ACHN (cell line): ENCODE results near the gene SATB2.

Experiments
- DNase-seq: peaks from one replicate; pipeline ENCODE4 v3.0.0-alpha.2; 2015
- in situ Hi-C: cut with HindIII; loops from 2 replicates; pipeline ENCODE4 v1.10.0; 2017; ENCODE audit warnings: low sequenced_read_pairs, low pct_ligation_motif_present, low pct_unique_long_range_greater_than_20kb

SATB2 gene

DNA sequence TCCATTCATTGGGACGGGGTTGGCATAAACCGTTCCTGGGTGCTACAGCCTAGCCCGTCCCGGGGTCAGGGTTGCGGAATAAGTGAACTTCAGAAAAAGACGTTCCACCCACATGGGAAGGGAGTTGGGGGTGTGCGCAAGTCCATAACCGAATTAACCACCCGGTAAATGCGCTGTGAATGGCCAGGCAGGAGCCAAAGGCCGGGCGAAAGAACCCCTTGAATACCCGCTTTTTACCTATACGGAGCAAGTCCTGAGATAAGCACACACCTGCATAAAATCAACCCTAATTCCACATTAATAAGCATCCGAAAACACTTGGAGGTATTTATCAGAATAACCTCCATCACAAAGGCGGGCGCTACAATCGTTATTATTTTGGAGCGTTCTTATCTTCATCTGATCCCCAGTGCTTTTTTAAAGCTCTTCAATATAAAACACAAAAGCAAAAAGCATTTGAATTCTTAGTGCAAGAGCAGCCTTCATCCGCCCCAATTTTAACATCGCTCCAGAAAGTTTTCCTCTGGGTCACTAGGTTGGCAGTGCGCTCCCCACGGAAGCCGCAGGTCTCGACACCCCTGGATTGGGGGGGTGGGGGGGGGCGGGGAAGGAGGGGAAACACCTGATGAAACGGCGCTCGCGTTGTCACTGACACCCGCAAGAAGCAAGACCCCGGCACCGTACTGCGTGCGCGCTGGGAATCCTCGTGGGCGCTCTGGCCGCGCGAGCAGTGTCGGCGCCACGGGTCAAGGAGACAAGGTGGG, 1.2 kb downstream of the SATB2 start:
- in situ Hi-C loops, result no loop called here
- DNase-seq, result peak; percentile 57

DNA sequence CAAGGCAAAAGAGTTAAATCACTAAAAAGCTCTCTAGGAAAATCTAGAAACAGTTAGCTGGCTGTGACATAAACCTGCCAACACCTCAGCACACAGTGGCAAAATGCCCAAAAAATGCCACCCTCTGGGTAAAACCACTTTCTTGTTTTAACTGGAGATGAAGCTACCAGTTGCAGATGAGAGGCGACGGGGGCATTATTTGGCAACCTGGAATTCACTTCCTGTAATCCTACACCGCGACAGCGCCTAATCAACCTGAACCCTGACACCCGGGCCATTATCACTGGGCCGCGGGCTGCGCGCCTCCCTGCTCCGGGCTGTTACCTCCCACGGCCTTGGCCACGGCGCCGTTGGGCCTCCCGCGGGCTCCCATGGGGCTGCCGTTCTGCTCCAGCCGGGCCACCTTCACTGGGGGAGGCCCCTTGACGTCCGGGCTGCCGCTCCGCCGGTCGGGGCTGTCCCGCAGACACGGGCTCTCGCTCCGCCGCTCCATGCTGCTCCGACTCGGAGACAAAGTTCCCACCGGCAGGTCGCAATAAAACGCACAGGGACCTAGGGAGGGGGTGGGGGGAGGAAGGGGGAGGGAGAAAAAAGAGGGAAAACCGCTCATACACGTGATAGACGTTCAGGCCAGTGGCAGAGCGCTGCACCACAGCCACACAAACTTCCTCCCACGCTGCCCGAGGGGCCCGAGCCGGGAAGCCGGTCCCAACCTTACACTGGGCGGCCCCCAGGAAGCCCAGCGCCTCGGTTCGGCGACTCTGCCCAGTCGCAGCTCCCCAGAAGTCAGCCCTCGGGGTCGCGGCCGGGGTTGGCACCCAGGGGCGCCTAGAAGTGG, 2.0 kb downstream of the SATB2 start:
- DNase-seq, result peak; percentile 78
- in situ Hi-C loops, result no loop called here

DNA sequence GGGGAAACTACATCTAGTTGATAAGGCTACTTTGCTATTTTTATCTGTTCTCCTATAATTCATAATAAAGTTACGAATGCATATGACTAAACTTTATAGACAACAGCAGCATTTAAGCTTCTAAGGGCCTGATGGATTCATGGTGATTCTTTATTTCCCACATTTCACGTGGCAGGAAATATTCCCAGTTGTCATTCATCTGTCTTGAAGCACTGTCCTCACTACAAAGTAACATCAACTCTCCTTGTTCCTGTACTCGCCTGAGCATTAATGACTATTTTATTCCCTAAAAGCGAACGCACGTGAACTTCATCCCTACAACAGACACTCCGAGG, 2.6 kb downstream of the SATB2 start:
- in situ Hi-C loops, result no loop called here
- DNase-seq, result no peak

DNA sequence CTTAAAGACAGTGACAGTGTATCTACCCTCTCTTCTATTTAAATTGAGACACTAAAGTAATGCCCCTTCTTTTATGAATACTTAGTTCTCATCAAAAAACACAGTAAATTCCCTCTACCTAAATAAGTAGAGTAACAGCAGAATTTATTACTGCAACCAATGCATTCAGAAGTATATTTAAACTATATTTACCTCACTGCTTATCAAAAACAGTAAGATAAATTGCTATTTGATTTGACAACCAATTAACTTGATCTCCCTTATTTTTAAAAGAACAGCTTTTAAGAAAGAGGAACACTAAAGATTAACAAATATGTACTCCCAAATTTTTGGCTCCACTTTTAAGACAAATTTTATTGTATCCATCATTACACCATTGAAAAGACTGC, 4.8 kb downstream of the SATB2 start:
- DNase-seq, result no peak
- in situ Hi-C loops, result no loop called here

DNA sequence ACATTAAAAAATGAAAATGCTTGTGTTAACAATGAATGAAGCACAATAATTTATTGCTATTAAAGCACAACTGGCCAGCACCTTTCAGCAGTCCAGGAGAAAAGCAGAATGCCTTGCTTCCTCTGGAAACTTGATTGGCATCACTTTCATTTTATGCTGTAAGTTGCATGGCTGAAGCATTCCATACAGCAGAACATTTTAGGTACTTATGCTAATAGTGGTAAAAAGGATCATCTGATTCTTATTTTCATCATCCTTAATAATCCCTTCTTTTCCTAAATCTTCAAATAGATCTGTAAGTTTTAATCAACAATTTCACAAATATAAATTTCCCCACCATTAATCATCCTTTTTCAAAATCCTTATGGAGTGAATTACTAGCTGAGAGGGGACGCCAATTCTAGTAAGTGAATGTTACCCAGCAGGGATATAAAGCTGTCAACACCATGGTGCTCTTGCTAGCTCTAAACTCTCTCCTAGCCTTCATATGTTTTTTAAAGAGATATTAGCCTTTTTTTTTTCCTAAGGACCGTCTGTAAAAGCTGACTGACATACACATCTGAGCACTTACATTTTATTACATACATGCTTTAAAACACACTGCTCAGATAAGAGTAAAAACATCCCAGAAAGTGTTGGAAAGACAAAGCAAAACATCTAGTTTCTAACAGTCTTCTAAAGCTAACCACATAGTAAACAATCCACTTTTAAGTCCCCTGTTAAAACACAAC, 5.3 kb downstream of the SATB2 start:
- DNase-seq, result peak; percentile 31
- in situ Hi-C loops, result no loop called here

DNA sequence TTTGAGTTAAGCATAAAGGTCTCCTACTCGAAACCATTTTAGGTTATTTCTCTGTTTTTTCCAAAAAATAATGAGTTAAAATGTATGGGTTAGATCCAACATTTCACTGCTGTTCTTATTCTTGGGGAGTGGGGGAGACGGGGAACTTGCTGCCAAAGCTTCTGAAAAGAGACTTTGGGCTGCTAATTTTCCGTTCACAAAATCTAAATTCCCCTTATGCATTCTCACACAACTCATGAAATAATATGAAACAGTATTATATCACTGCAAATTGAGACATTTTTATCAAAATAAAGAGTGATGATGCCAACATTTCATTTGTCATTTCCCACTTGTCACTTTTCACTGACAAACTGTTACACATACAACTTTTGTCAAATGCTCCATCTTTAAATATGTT, 7.8 kb downstream of the SATB2 start:
- in situ Hi-C loops, result no loop called here
- DNase-seq, result no peak

DNA sequence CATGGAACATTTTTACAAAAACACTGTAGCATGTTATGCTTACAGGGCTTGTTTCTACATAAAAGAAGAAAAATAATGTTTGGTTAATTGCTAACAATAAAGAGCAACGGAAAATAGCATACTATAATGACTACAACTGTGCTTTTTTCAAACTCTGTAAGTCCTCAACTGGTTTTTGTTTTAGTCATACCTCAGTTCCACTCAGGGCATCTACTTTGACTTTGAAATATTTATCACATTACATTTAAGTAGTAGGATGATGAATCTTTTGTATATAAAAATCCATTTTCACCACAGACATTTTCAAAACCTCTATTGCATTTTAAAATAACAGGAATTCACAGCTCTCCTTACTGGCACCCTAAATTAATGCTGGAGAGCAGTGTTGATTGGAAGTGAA, 8.3 kb downstream of the SATB2 start:
- in situ Hi-C loops, result no loop called here
- DNase-seq, result no peak

DNA sequence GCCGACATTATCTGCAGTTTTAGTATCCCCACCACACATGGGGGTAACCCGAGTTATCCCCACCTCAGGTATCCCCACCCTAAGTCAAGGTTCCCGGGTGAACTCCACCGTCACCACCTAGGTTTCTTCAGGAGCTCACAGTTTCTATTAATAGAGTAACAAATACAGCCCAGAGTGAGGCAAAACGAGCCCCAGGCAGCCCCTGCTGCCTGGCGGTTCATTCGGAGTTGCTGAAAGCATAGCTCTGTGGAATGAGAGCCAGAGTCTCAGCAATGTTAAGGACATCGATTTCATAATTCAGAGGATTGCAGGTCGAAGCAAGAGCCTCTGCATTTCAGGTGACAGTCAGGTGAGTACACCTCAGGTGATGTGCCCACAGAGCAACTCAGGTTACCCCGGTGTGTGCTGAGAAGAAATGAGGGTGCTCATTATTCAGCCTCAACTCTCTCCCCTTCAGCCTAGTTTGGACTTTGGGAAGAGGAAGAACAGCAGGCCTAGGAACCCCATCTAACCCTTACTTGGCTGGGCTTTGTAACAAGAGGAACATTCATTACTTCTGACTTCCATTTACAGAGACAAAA, 10.7 kb downstream of the SATB2 start:
- in situ Hi-C loops, result no loop called here
- no peak for DNase-seq

DNA sequence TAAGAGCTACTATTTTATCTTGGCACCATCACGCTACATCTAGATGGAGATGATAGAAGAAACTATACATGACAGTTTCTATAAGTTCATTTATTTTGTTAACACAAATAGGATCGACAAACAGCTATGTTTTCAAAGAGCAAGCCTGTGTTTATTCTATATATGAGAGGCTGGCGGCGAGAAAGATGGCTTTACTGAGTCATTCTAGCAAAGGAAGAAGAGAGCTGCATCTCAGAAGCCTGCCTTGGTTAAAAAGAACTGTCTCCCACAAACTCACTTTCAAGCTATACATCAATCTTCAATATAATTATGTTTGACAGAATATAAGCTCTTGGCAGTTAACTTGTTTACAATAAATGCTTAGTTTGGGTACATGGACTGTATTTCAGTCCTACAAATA, 13.0 kb downstream of the SATB2 start:
- in situ Hi-C loops, result no loop called here
- no peak for DNase-seq

DNA sequence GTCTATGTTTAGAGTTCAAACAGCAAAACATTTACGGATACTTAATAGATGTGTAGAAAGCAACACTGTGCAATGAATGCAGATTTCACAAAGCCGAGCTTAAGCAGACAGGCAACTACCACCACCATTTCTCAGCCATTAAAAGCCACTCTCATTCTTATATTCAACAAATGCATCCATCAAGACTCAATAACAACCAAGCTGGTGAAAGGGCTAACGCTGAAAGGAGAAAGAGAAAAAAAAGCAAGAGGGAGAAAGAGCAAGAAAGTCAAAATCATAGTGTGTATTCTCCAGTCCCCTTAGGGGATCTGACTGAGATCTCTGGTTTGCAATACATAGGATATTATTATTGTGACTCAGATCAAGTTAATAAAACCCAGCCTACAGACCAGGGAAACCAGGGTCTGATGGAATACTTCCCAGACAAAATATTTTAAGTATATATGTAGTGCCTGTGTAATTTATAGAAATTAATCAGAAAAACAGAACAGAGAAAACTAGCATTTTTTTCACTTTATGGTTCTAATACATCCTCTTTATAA, 14.1 kb downstream of the SATB2 start:
- DNase-seq, result no peak
- in situ Hi-C loops, result no loop called here

DNA sequence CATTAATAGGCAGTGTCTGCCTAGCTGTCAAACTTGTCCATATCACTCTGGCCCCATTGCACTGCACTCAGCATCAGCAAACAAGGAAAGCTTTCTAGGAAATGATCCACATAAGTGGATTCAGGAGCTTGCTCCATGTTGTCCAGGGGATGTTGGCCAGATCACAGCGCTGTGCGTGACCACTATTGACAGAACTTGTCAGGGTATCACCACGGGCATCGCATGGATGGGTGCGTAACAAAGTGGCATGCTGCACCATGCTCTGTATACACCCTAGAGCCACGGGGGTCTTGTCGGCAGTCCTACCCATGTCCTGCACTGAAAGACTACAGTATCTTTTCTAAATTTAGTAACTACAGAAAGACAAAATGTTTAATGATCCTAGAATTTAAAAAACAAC, 15.6 kb downstream of the SATB2 start:
- DNase-seq, result no peak
- in situ Hi-C loops, result no loop called here

DNA sequence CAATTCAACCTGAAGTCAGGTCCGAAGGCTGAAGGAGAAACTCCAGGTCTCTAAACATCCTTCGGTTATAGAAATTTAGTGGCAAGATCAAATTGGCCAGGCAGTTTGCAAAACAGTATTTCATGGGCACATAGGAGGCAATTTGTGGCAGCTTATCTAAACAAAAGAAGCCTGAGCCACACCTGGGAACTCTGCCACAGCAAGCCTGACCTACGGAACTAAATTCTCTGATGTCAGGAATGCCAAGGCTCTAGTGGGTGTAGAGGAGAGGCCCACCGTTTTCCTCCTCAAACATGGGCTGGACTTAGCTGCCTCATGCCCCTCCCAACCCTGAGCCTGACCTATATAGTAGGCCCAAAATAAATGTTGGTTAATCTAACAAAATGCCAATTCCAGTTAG, 16.0 kb downstream of the SATB2 start:
- DNase-seq, result no peak
- in situ Hi-C loops, result no loop called here

DNA sequence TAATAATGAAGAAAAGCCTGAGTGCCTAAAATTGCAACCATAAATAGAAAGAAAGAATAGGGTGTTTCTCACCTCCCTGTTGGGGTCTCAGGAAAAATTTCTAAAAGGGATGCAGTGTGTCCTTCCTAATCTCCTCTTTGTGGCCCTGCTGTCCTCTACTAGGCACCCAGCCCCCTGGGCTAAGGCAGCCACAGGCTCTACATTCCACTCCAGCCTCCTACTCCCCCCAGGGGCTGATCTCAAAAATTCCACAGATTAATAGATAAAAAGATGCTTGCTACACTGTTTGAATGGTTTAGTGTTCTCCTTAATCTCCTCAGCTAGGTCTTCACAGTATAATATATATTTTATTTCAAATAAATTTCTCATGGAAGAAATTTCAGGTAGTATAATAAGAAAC, 17.6 kb downstream of the SATB2 start:
- in situ Hi-C loops, result no loop called here
- no peak for DNase-seq

DNA sequence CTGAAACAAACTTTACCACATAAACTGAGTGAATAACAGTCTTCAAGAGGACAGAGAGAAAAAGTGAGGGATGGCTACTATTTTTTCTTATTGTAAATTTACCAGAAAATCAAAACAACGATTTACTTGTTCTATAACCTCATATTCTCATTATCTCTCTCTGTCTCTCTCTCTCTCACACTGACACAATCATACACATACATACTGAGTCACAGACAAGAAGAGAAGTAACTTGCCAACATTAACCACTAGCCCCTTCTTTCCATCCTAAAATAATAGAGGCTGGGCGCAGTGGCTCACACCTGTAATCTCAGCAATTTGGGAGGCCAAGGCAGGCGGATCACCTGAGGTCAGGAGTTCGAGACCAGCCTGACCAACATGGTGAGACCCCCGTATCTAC, 18.2 kb downstream of the SATB2 start:
- no peak for DNase-seq
- in situ Hi-C loops, result no loop called here

DNA sequence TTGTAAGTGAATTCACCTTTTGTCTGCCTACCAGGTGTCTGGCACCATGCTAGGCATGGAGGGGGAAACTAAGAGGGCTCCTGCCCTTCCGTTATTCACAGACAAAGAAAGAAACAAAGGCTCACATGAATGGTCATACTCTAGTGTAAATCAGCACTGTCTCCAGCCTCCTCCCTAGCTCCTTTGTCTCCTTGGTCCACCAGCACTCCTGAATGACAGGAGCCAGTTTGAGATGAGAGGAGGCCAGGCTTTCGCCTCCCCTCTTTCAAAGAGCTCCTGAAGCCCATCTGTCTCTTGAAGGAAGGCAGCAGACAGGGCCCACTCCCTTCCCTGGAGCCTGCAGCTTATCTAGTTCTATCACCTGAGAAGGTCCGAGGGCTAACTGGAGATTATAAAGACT, 18.7 kb downstream of the SATB2 start:
- no peak for DNase-seq
- in situ Hi-C loops, result no loop called here

DNA sequence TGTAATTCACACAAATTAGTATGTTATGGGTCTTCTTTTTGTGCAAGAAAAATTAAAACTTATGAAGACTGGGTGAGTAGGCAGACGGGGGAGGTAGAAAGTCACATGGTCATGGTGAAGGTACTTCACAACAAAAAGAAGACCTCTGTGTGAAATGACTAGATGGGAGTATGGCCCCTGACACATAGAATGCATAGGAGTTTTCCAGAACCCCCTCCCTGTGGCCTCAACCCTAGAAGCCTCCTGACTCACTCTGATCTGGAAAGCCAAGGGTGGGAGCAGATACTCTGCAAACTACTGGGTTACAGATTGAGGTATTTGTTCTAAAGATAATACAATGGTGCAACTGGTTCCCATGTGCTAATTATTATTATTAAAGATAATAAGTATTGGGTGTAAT, 23.2 kb downstream of the SATB2 start:
- in situ Hi-C loops, result no loop called here
- DNase-seq, result no peak

DNA sequence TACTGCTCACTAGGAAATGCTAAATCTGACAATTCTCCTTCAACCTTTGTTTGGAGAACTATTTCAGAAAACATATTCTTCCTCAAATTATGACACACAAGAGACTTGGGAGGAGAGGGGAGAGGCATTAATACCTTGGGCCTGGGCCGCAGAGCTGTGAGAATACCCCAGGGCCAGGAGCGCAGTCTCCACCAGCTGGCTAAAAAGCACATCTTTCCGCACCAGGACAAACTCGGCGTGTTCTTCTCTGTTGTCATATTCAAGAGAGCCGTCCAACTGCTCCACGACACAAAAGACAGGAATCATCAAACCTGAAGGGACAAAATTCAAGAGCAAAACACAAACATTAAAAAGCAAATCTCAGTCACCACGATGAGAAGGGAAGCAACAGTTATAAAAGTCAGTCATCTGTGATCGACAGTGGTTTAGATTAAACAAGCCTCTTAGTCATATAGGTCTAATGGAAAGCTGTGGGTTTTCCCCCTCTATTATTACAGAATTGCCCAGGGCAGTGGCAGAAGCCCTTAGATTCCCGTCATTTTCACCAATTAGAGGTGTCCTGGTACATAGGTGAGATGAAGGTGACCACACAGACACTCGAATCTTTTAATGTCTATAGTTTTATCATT, 24.4 kb downstream of the SATB2 start:
- DNase-seq, result peak; percentile 45
- in situ Hi-C loops, result no loop called here

DNA sequence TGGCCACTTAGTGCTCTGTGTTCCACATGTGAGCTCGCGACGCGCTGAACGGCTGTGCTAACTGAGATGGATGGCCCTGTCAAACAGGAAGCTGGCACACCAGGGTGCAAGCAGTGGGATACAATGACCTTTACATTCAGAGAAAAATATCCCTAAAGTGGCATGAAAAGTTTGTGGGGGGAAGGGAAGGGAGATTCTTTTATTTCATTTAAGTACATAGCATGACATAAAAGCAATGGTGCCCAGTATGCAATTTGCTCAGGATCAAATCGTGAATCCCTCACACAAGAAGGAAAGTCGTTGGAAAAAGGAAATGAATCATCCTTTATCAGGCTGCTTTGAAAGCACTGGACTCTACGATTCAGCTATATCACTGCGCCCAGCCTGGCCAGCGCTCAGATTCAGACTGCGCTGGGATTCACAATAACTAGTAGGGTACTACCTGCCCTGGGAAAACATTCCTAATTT, 26.0 kb downstream of the SATB2 start:
- peak; percentile 35 for DNase-seq
- in situ Hi-C loops, result no loop called here
